ENCODE measurements around the gene FANCD2.
"Not testable (repeated sequence)": the region's sequence is repeated elsewhere in the genome, so short reads cannot be mapped to it uniquely, and the experiment has no call there.

FANCD2 gene

DNA sequence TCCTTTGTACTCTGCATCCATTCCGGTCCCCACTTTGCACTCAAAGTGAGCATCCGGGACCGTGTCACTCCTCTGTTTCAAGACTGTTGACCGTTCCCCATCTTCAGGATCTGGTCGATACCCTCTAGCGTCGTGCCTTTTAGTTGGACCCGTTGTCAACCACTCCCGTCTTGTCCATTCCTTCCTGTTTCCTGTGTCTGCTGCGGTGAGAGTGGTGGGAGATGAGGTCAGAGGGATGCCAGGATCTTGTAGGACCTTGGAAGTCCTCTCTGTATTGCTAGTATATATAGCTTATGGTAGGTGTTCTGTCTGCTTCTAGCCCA, 89.9 kb downstream of the FANCD2 start:
- ChIA-PET POLR2A (no interaction called here), CTCF (interaction anchor here (0.9 to 1.4 kb wide), 5 partner anchors 16 to 126 kb away, joined by 3 to 4 read pairs (median 3); no protein-coding TSS in a partner anchor)
- Histone ChIP-seq H3K4me3 (ENCODE audit: control insufficient read depth in 1 of 7, extremely low read depth in 1 of 7, insufficient read depth in 4 of 7, low read depth in 2 of 7, low read length in 6 of 7) (peak overlapping the region; percentile 77 to 93 (median 84)), H3K27me3 (replicated peaks in 2 of 5; ENCODE audit: control insufficient read depth in 4 of 5, insufficient read depth in 5 of 5, low read length in 4 of 5) (no peaks in the 10 kb centered on the region), H3K27ac (ENCODE audit: insufficient read depth in 1 of 2, low read depth in 1 of 2, low read length in 2 of 2, poor library complexity in 1 of 2, severe bottlenecking in 2 of 2) (peak overlapping the region; percentile 9 to 79), H3K4me1 (ENCODE audit: control extremely low read depth in 1 of 4, control insufficient read depth in 4 of 4, insufficient read depth in 4 of 4, low read length in 3 of 4) (peaks cover 8 to 17% (median 12%) of the 10 kb centered on the region in 4 experiments), H3K36me3 (ENCODE audit: control insufficient read depth in 4 of 4, insufficient read depth in 4 of 4, low read length in 3 of 4) (peaks cover 6 to 16% (median 9%) of the 10 kb centered on the region in 4 experiments), H3K9me3 (ENCODE audit: control extremely low read depth in 1 of 5, control insufficient read depth in 4 of 5, insufficient read depth in 2 of 5, low read depth in 1 of 5, low read length in 4 of 5) (no peaks in the 10 kb centered on the region)
- WGBS (ENCODE audit: insufficient coverage): 0% methylated on average over 9 of the region's 10 CpGs
- no peak for DNase-seq

- Histone ChIP-seq H3K9me3 (ENCODE audit: control extremely low read depth in 1 of 5, control insufficient read depth in 4 of 5, insufficient read depth in 2 of 5, low read depth in 1 of 5, low read length in 4 of 5) (no peaks in the 10 kb centered on the region), H3K27ac (ENCODE audit: insufficient read depth in 1 of 2, low read depth in 1 of 2, low read length in 2 of 2, poor library complexity in 1 of 2, severe bottlenecking in 2 of 2) (no peak overlapping the region), H3K27me3 (replicated peaks in 2 of 5; ENCODE audit: control insufficient read depth in 4 of 5, insufficient read depth in 5 of 5, low read length in 4 of 5) (no peaks in the 10 kb centered on the region), H3K4me3 (ENCODE audit: control insufficient read depth in 1 of 7, extremely low read depth in 1 of 7, insufficient read depth in 4 of 7, low read depth in 2 of 7, low read length in 6 of 7) (peak overlapping the region in 3 of 7 experiments; percentile 77 to 87 (median 84)), H3K36me3 (ENCODE audit: control insufficient read depth in 4 of 4, insufficient read depth in 4 of 4, low read length in 3 of 4) (peaks cover 8 to 18% (median 12%) of the 10 kb centered on the region in 4 experiments), H3K4me1 (ENCODE audit: control extremely low read depth in 1 of 4, control insufficient read depth in 4 of 4, insufficient read depth in 4 of 4, low read length in 3 of 4) (peaks cover 8 to 17% (median 12%) of the 10 kb centered on the region in 4 experiments)
- WGBS (ENCODE audit: insufficient coverage): 92% methylated on average over 2 of the region's 4 CpGs
- DNase-seq: no peak
- POLR2A ChIA-PET: interaction anchor here (0.7 kb wide), 1 partner anchor 39 kb away, joined by 4 read pairs; no protein-coding TSS in a partner anchor
- CTCF ChIA-PET: interaction anchor here (0.9 to 1.4 kb wide), 4 partner anchors 29 to 125 kb away, joined by 3 to 4 read pairs (median 3); no protein-coding TSS in a partner anchor
Observed at GRCh38 chr3:10116928-10117327, 90.7 kb downstream of the FANCD2 start.

GRCh38 chr3:10119376-10119775, 93.1 kb downstream of the FANCD2 start:
- Histone ChIP-seq H3K4me1 (ENCODE audit: control extremely low read depth in 1 of 4, control insufficient read depth in 4 of 4, insufficient read depth in 4 of 4, low read length in 3 of 4) (peaks cover 8 to 17% (median 12%) of the 10 kb centered on the region in 4 experiments), H3K36me3 (ENCODE audit: control insufficient read depth in 4 of 4, insufficient read depth in 4 of 4, low read length in 3 of 4) (peaks cover 8 to 20% (median 16%) of the 10 kb centered on the region in 4 experiments), H3K4me3 (ENCODE audit: control insufficient read depth in 1 of 7, extremely low read depth in 1 of 7, insufficient read depth in 4 of 7, low read depth in 2 of 7, low read length in 6 of 7) (no peak overlapping the region), H3K9me3 (ENCODE audit: control extremely low read depth in 1 of 5, control insufficient read depth in 4 of 5, insufficient read depth in 2 of 5, low read depth in 1 of 5, low read length in 4 of 5) (no peaks in the 10 kb centered on the region), H3K27me3 (replicated peaks in 2 of 5; ENCODE audit: control insufficient read depth in 4 of 5, insufficient read depth in 5 of 5, low read length in 4 of 5) (no peaks in the 10 kb centered on the region), H3K27ac (ENCODE audit: insufficient read depth in 1 of 2, low read depth in 1 of 2, low read length in 2 of 2, poor library complexity in 1 of 2, severe bottlenecking in 2 of 2) (no peak overlapping the region)
- DNase-seq: no peak
- POLR2A ChIA-PET: no interaction called here
- CTCF ChIA-PET: no interaction called here
- WGBS (ENCODE audit: insufficient coverage): 100% methylated on average over 1 of the region's 4 CpGs

DNA sequence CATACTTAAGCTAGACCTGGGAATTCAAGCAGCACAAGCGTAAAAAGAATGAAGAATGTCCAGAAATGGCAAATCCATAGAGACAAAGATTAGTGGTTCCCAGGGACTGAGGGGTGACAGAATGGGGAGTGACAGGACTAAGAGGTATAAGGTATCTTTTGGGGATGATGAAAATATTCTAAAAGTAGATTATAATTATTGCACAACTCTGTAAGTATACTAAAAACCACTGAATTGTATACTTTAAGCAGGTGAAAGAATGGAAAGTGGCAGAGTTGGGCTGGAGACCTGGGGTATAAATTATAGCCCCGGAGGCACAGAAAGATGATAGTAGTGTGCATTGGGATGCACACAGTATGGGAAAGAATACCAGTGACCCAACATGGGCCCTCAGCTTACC, 94.8 kb downstream of the FANCD2 start:
- DNase-seq: no peak
- Histone ChIP-seq H3K9me3 (ENCODE audit: control extremely low read depth in 1 of 5, control insufficient read depth in 4 of 5, insufficient read depth in 2 of 5, low read depth in 1 of 5, low read length in 4 of 5) (no peaks in the 10 kb centered on the region), H3K27ac (ENCODE audit: insufficient read depth in 1 of 2, low read depth in 1 of 2, low read length in 2 of 2, poor library complexity in 1 of 2, severe bottlenecking in 2 of 2) (no peak overlapping the region), H3K4me3 (ENCODE audit: control insufficient read depth in 1 of 7, extremely low read depth in 1 of 7, insufficient read depth in 4 of 7, low read depth in 2 of 7, low read length in 6 of 7) (no peak overlapping the region), H3K4me1 (ENCODE audit: control extremely low read depth in 1 of 4, control insufficient read depth in 4 of 4, insufficient read depth in 4 of 4, low read length in 3 of 4) (peaks cover 8 to 12% (median 10%) of the 10 kb centered on the region in 4 experiments), H3K36me3 (ENCODE audit: control insufficient read depth in 4 of 4, insufficient read depth in 4 of 4, low read length in 3 of 4) (peaks cover 12 to 31% (median 22%) of the 10 kb centered on the region in 4 experiments), H3K27me3 (replicated peaks in 2 of 5; ENCODE audit: control insufficient read depth in 4 of 5, insufficient read depth in 5 of 5, low read length in 4 of 5) (no peaks in the 10 kb centered on the region)
- ChIA-PET CTCF (interaction anchor here (0.7 to 1.0 kb wide), 3 partner anchors 43 to 169 kb away, joined by 3 read pairs; no protein-coding TSS in a partner anchor), POLR2A (no interaction called here)
- WGBS (ENCODE audit: insufficient coverage): 100% methylated on average over 1 of the region's 2 CpGs

GRCh38 chr3:10122724-10123123, 96.5 kb downstream of the FANCD2 start:
- no peak overlapping the region for H3K4me3 ChIP-seq (ENCODE audit: control insufficient read depth in 1 of 7, extremely low read depth in 1 of 7, insufficient read depth in 4 of 7, low read depth in 2 of 7, low read length in 6 of 7)
- H3K27me3 ChIP-seq (replicated peaks in 2 of 5; ENCODE audit: control insufficient read depth in 4 of 5, insufficient read depth in 5 of 5, low read length in 4 of 5): no peaks in the 10 kb centered on the region
- peaks cover 16 to 45% (median 35%) of the 10 kb centered on the region in 4 experiments for H3K36me3 ChIP-seq (ENCODE audit: control insufficient read depth in 4 of 4, insufficient read depth in 4 of 4, low read length in 3 of 4)
- H3K4me1 ChIP-seq (ENCODE audit: control extremely low read depth in 1 of 4, control insufficient read depth in 4 of 4, insufficient read depth in 4 of 4, low read length in 3 of 4): no peaks in the 10 kb centered on the region
- ChIA-PET POLR2A (interaction anchor here (0.7 kb wide), 1 partner anchor 75 kb away, joined by 3 read pairs; no protein-coding TSS in a partner anchor), CTCF (no interaction called here)
- H3K27ac ChIP-seq (ENCODE audit: insufficient read depth in 1 of 2, low read depth in 1 of 2, low read length in 2 of 2, poor library complexity in 1 of 2, severe bottlenecking in 2 of 2): no peak overlapping the region
- 100% methylated on average over 3 of the region's 4 CpGs for WGBS (ENCODE audit: insufficient coverage)
- no peak for DNase-seq
- H3K9me3 ChIP-seq (ENCODE audit: control extremely low read depth in 1 of 5, control insufficient read depth in 4 of 5, insufficient read depth in 2 of 5, low read depth in 1 of 5, low read length in 4 of 5): no peaks in the 10 kb centered on the region

DNA sequence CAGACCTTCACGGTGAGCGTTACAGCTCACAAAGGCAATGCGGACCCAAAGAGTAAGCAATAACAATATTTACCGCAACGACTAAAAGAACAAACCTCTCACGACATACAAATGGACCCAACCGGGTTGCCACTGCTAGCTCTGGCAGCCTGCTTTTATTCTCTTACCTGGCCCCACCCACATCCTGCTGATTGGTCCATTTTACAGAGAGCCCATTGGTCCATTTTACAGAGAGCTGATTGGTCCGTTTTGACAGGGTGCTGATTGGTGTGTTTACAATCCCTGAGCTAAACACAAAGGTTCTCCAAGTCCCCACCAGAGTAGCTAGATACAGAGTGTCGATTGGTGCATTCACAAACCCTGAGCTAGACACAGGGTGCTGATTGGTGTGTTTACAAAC, 109.6 kb downstream of the FANCD2 start:
- peaks cover under 1 to 24% (median 15%) of the 10 kb centered on the region in 4 experiments for H3K4me1 ChIP-seq (ENCODE audit: control extremely low read depth in 1 of 4, control insufficient read depth in 4 of 4, insufficient read depth in 4 of 4, low read length in 3 of 4)
- CTCF ChIA-PET: interaction anchor here (1.4 to 2.0 kb wide), 2 partner anchors 54 to 151 kb away, joined by 4 to 5 read pairs; no protein-coding TSS in a partner anchor
- H3K9me3 ChIP-seq (ENCODE audit: control extremely low read depth in 1 of 5, control insufficient read depth in 4 of 5, insufficient read depth in 2 of 5, low read depth in 1 of 5, low read length in 4 of 5); H3K4me3 ChIP-seq (ENCODE audit: control insufficient read depth in 1 of 7, extremely low read depth in 1 of 7, insufficient read depth in 4 of 7, low read depth in 2 of 7, low read length in 6 of 7); H3K27me3 ChIP-seq (replicated peaks in 2 of 5; ENCODE audit: control insufficient read depth in 4 of 5, insufficient read depth in 5 of 5, low read length in 4 of 5); H3K36me3 ChIP-seq (ENCODE audit: control insufficient read depth in 4 of 4, insufficient read depth in 4 of 4, low read length in 3 of 4); H3K27ac ChIP-seq (ENCODE audit: insufficient read depth in 1 of 2, low read depth in 1 of 2, low read length in 2 of 2, poor library complexity in 1 of 2, severe bottlenecking in 2 of 2); POLR2A ChIA-PET: not testable (repeated sequence)
- WGBS (ENCODE audit: insufficient coverage): 84% methylated on average over 4 of the region's 9 CpGs
- DNase-seq: peak in 1 of 3 donors; percentile 22

GRCh38 chr3:10136426-10137005, 110.3 kb downstream of the FANCD2 start:
- H3K36me3 ChIP-seq (ENCODE audit: control insufficient read depth in 4 of 4, insufficient read depth in 4 of 4, low read length in 3 of 4): peaks cover 0 to 3% (median 0%) of the 10 kb centered on the region in 4 experiments
- H3K27ac ChIP-seq (ENCODE audit: insufficient read depth in 1 of 2, low read depth in 1 of 2, low read length in 2 of 2, poor library complexity in 1 of 2, severe bottlenecking in 2 of 2): no peak overlapping the region
- CTCF ChIA-PET: interaction anchor here (1.4 to 2.0 kb wide), 2 partner anchors 53 to 150 kb away, joined by 4 to 5 read pairs; no protein-coding TSS in a partner anchor
- H3K4me3 ChIP-seq (ENCODE audit: control insufficient read depth in 1 of 7, extremely low read depth in 1 of 7, insufficient read depth in 4 of 7, low read depth in 2 of 7, low read length in 6 of 7): no peak overlapping the region
- peaks cover 4 to 27% (median 17%) of the 10 kb centered on the region in 4 experiments for H3K4me1 ChIP-seq (ENCODE audit: control extremely low read depth in 1 of 4, control insufficient read depth in 4 of 4, insufficient read depth in 4 of 4, low read length in 3 of 4)
- DNase-seq: peak in 1 of 3 donors; percentile 26
- POLR2A ChIA-PET: interaction anchor here (1.2 kb wide), 1 partner anchor 204 kb away, joined by 3 read pairs; no protein-coding TSS in a partner anchor
- 93% methylated on average over 14 of the region's 25 CpGs for WGBS (ENCODE audit: insufficient coverage)
- H3K27me3 ChIP-seq (replicated peaks in 2 of 5; ENCODE audit: control insufficient read depth in 4 of 5, insufficient read depth in 5 of 5, low read length in 4 of 5): no peaks in the 10 kb centered on the region
- peaks cover 0 to 3% (median 0%) of the 10 kb centered on the region in 5 experiments for H3K9me3 ChIP-seq (ENCODE audit: control extremely low read depth in 1 of 5, control insufficient read depth in 4 of 5, insufficient read depth in 2 of 5, low read depth in 1 of 5, low read length in 4 of 5)

Data from common myeloid progenitor, CD34-positive (primary cell).